Activated T-helper 17 cell treated with anti-CD3 and anti-CD28 coated beads, Interleukin-2, amount 50 U/mL, for 72 hours (primary cell): ENCODE results near the gene YBX1. TPM values are rescaled to one million over a fixed set of nuclear protein-coding genes. Genes with fewer than 3 reads are reported as not detected.
A peak's percentile ranks its signal among the peaks of the same experiment; 100 is the strongest.
"Not testable (repeated sequence)": the region's sequence is repeated elsewhere in the genome, so short reads cannot be mapped to it uniquely, and the experiment has no call there.

Experiments
- ATAC-seq: fragments of 150-1000 bp; cut with Tn5 transposase; replicated peaks from 2 replicates; pipeline ENCODE4 v1.10.0; 2021; ENCODE audit warnings: mild to moderate bottlenecking, moderate library complexity
- H3K27ac Mint-ChIP-seq: one replicate; pipeline ENCODE4 v1.8.0; 2022; ENCODE audit warnings: mixed read lengths
- H3K27me3 Mint-ChIP-seq: one replicate; pipeline ENCODE4 v1.8.0; 2022; ENCODE audit warnings: mixed read lengths
- H3K36me3 Mint-ChIP-seq: one replicate; pipeline ENCODE4 v1.8.0; 2022; ENCODE audit warnings: low read depth, mild to moderate bottlenecking, mixed read lengths
- H3K4me1 Mint-ChIP-seq: one replicate; pipeline ENCODE4 v1.8.0; 2022; ENCODE audit warnings: mixed read lengths
- H3K4me3 Mint-ChIP-seq: one replicate; pipeline ENCODE4 v1.8.0; 2022; ENCODE audit warnings: mild to moderate bottlenecking, mixed read lengths
- H3K9me3 Mint-ChIP-seq: one replicate; pipeline ENCODE4 v1.8.0; 2022; ENCODE audit warnings: mixed read lengths
- total RNA-seq, 2 donors: library from RNA; stranded (reverse); gene quantifications; one replicate each; pipeline ENCODE4 v1.2.3, GENCODE V29; 2022

The YBX1 gene
- total RNA-seq, 2 donors from 2014 or later: 501 to 981 TPM

DNA sequence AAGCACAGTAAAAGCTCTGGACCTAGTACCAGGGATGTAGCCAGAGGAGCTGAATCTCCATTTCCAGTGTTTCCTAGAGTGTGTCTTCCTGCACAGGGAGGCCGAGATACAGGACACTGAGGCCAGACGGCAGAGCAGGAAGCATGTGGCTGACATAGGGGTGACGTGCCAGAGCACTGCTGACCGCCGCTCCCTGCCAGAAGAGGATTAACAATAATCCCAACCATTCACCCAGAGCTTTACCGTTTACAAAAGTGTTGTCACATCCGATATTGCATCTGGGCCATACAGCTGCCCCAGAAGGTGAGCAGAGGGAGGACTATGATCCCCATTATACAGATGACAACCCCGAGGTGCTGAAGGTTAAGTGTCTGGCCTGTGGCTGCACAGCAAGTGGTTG lies 63.6 kb downstream of the YBX1 start:
- Mint-ChIP-seq H3K4me3 (no peak overlapping the region), H3K9me3 (no peaks in the 10 kb centered on the region), H3K27ac (no peak overlapping the region), H3K36me3 (peaks cover 42% of the 10 kb centered on the region), H3K4me1 (no peaks in the 10 kb centered on the region), H3K27me3 (no peaks in the 10 kb centered on the region)
- ATAC-seq: no peak

DNA sequence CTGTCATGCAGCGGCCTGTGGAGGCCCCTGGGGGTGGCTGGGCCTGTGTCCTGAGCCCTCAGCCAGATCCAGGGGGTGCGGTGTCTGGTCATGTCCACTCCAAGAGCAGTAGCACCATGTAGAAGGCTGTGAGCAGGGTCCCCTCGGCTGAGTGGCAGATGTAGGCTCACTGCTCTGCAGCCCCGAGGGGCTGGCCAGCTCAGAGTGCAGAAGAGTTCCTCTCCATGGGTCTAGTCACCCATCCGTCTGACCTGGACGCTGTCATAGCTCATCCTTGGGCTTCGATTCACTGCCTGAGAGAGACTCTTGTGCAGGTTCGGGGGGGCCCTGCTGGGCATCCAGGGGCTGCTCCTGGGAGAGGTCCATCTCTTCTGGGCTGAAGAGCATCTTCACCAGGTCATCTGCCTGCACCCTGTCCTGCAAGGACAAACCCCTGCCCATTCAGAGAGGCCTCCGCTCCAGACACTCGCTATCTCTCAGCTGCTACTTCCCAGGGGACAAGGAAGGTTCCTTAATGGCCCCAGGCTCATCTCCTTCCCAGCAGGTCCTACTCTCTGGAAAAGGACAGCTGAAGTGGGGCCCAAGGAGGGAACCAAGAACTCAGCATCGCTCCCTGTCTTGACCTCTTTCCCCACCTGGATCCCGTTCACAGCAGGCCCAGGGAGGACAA lies 64.4 kb downstream of the YBX1 start:
- no peak overlapping the region for H3K4me3 Mint-ChIP-seq
- no peaks in the 10 kb centered on the region for H3K9me3 Mint-ChIP-seq
- H3K27me3 Mint-ChIP-seq: no peaks in the 10 kb centered on the region
- H3K27ac Mint-ChIP-seq: no peak overlapping the region
- no peaks in the 10 kb centered on the region for H3K4me1 Mint-ChIP-seq
- no peak for ATAC-seq
- peaks cover 45% of the 10 kb centered on the region for H3K36me3 Mint-ChIP-seq

GRCh38 chr1:42747125-42747524 lies 64.9 kb downstream of the YBX1 start:
- Mint-ChIP-seq H3K27me3 (no peaks in the 10 kb centered on the region), H3K27ac (no peak overlapping the region), H3K4me3 (no peak overlapping the region), H3K36me3 (peaks cover 50% of the 10 kb centered on the region), H3K4me1 (no peaks in the 10 kb centered on the region), H3K9me3 (no peaks in the 10 kb centered on the region)
- ATAC-seq: no peak

DNA sequence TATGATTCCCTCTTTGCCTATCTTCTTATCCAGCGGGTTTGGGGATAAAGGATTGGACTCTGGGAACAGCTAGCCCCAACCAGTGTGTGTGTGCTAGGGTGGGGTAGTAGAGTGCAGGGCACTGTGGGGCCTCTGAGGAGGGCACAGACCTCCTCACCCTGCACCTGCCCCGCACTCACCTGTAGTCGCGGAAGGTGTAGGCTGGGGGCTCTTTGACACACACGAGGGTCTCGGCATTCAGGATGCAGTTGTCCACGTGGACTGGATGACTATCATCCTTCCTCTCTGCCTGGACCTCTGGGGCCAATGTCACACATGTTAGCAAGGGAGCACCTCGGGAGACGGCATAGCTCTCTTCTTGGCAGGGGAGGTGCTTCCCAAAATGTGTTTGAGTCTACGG lies 65.8 kb downstream of the YBX1 start:
- no peaks in the 10 kb centered on the region for H3K9me3 Mint-ChIP-seq
- H3K27me3 Mint-ChIP-seq: no peaks in the 10 kb centered on the region
- peaks cover 59% of the 10 kb centered on the region for H3K36me3 Mint-ChIP-seq
- H3K4me1 Mint-ChIP-seq: no peaks in the 10 kb centered on the region
- peak overlapping the region; percentile 23 for H3K27ac Mint-ChIP-seq
- no peak overlapping the region for H3K4me3 Mint-ChIP-seq
- ATAC-seq: no peak

GRCh38 chr1:42748461-42749410 lies 66.5 kb downstream of the YBX1 start:
- Mint-ChIP-seq H3K27ac (peak overlapping the region; percentile 23), H3K9me3 (no peaks in the 10 kb centered on the region), H3K36me3 (peaks cover 67% of the 10 kb centered on the region), H3K4me1 (no peaks in the 10 kb centered on the region), H3K4me3 (no peak overlapping the region), H3K27me3 (no peaks in the 10 kb centered on the region)
- ATAC-seq: no peak

DNA sequence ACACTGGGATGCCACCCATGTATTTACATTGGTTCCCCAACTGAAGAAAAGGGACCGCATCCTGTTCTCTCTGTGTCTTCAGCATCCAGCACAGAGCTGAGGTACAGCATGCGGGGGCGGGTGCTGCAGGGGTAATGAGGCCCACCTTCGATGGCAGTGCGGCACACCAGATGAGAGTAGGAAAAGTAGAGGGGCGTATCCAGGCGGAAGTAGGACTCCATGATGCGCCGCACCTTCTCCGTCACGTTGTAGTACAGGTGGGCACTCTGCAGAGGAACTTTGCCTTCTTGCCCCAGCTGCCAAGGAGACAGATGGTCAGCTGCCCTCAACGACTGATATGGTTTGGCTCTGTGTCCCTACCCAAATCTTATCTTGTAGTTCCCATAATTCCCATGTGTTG lies 67.8 kb downstream of the YBX1 start:
- H3K36me3 Mint-ChIP-seq: peaks cover 80% of the 10 kb centered on the region
- no peaks in the 10 kb centered on the region for H3K4me1 Mint-ChIP-seq
- no peaks in the 10 kb centered on the region for H3K27me3 Mint-ChIP-seq

GRCh38 chr1:42751511-42752070 lies 69.4 kb downstream of the YBX1 start:
- H3K4me3 Mint-ChIP-seq, H3K27me3 Mint-ChIP-seq, H3K4me1 Mint-ChIP-seq, H3K9me3 Mint-ChIP-seq, ATAC-seq, H3K27ac Mint-ChIP-seq: not testable (repeated sequence)
- H3K36me3 Mint-ChIP-seq: peaks cover 84% of the 10 kb centered on the region

More for the DNA sequence above, 67.8 kb downstream of the YBX1 start:
- no peak for ATAC-seq
- no peak overlapping the region for H3K27ac Mint-ChIP-seq
- H3K9me3 Mint-ChIP-seq: no peaks in the 10 kb centered on the region
- H3K4me3 Mint-ChIP-seq: no peak overlapping the region

DNA sequence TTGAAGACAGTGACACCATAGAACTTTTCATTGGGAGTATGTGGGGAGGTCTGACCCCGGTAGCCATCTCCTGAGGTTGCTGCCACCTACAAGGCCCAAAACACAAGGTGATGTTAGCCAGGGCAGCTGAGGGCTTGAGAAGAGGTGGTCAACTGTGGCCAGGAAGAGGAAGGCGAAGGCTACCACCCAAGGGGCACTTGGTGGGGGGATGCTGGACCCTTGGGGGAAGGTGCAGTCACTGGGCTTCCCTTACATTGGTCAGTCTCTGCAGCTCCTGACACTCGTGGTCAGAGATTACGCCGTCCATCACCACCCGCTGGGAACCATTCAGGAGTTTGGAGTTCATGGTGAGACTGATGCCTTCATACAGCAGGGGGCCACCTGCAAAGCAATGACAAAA lies 70.1 kb downstream of the YBX1 start:
- no peaks in the 10 kb centered on the region for H3K27me3 Mint-ChIP-seq
- H3K9me3 Mint-ChIP-seq: no peaks in the 10 kb centered on the region
- H3K36me3 Mint-ChIP-seq: peaks cover 88% of the 10 kb centered on the region
- H3K27ac Mint-ChIP-seq: no peak overlapping the region
- no peak overlapping the region for H3K4me3 Mint-ChIP-seq
- no peak for ATAC-seq
- H3K4me1 Mint-ChIP-seq: no peaks in the 10 kb centered on the region

DNA sequence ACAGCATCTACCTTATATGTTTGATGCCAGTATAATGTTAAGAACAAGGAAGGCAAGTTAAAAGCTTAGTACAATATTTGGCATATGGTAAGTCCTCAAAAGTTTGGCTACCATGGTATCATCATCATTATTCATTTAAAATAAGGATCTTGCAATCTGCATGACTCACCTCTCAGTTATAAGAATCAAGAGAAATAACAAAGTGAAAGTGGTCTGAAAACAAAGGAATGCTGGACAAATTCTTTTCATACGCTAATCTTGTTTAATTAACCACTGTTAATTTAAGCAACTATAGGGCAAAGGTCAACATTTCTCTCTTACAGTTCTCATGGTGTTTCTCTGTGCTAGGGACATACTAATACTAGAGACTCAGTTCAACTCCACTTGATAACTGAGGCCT lies 70.9 kb downstream of the YBX1 start:
- H3K36me3 Mint-ChIP-seq: peaks cover 93% of the 10 kb centered on the region
- no peaks in the 10 kb centered on the region for H3K27me3 Mint-ChIP-seq
- H3K4me3 Mint-ChIP-seq: no peak overlapping the region
- no peak for ATAC-seq
- H3K9me3 Mint-ChIP-seq: no peaks in the 10 kb centered on the region
- H3K4me1 Mint-ChIP-seq: no peaks in the 10 kb centered on the region
- no peak overlapping the region for H3K27ac Mint-ChIP-seq

Other genes with a start within 250 kb of the YBX1 start
- gene ZMYND12, start 226.4 kb upstream of the YBX1 start, total RNA-seq: under 1 TPM; 0.50 to 0.90 TPM
- gene PPCS, start 225.9 kb upstream of the YBX1 start, total RNA-seq: 10 to 100 TPM; 34.9 to 40.9 TPM
- 1 to 10 TPM; 2.4 to 5.2 TPM for gene CCDC30, start 219.1 kb upstream of the YBX1 start, total RNA-seq
- 100 to 1,000 TPM in 1 of 2 donors, 10 to 100 TPM in 1; 58.3 to 101 TPM for gene PPIH, start 24.0 kb upstream of the YBX1 start, total RNA-seq
- not detected for gene CLDN19, start 57.8 kb downstream of the YBX1 start, total RNA-seq
- 10 to 100 TPM; 24.5 to 33.4 TPM for gene P3H1, start 84.6 kb downstream of the YBX1 start, total RNA-seq
- gene C1orf50, start 84.8 kb downstream of the YBX1 start, total RNA-seq: 10 to 100 TPM in 1 of 2 donors, 1 to 10 TPM in 1; 6.5 to 10.7 TPM
- 1 to 10 TPM in 1 of 2 donors, under 1 TPM in 1; 0.15 to 2.8 TPM for gene TMEM269, start 102.6 kb downstream of the YBX1 start, total RNA-seq
- gene ERMAP, start 134.7 kb downstream of the YBX1 start, total RNA-seq: 1 to 10 TPM; 3.7 to 4.8 TPM
- 10 to 100 TPM; 21.8 to 22.2 TPM for gene SVBP, start 135.0 kb downstream of the YBX1 start, total RNA-seq
- gene ZNF691, start 164.2 kb downstream of the YBX1 start, total RNA-seq: 1 to 10 TPM; 7.3 to 9.0 TPM